Activated T-helper 1 cell treated with anti-CD3 and anti-CD28 coated beads, Interleukin-2, amount 50 U/mL, for 16 hours (primary cell): ENCODE results near the gene IGFBP3.
"Not testable (repeated sequence)": the region's sequence is repeated elsewhere in the genome, so short reads cannot be mapped to it uniquely, and the experiment has no call there.

Source experiments
- DNase-seq, 2 donors: peaks; one replicate each; pipeline ENCODE4 v3.0.0-alpha.2; 2020; ENCODE audit warnings: low read depth in 1 of 2, low spot score in 1 of 2

IGFBP3 gene

DNA sequence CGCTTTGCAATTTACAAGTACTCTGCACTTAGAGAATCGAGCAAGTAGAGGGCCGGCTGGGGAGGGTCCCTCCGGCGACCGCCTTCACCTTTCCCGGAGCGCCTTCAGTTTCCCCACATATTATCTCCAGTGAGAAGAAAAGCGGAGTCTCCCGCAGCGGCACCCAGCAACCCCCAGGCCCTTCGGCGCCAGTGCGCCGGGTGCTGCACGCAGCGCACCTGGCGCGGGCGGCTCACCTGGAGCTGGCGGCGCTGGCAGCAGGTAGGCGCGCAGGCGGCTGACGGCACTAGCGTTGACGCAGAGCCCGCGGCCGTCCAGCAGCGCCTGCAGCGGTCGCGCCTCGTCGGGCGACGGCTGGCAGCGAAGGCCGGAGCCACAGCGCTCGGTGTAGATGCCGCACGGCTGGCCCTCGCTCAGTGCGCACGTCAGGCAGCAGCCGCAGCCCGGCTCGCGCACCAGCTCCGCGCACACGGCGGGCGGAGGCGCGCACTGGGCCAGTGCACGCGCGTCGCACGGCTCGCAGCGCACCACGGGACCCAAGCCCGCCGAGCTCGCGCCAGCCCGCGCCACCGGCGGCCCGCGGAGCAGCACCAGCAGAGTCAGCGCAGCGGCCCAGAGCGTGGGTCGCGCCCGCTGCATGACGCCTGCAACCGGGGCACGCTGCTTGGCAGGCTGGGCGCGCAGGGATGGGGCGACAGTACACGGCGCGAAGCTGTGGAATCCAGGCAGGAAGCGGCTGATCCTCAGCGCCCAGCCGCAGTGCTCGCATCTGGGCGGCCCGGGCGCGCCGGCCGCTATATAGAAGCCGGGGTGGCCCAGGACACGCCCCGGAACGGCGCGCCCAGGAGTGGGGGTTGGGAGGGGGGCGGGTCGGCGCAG, at the start of gene IGFBP3:
Gene IGFBP3 (minus strand): TSS at position 771 of the 879 bp plus-strand sequence. CDS start 132 bp downstream, at position 639.
- peak in 1 of 2 donors; percentile 19 for DNase-seq

GRCh38 chr7:45970454-45970853, 49.4 kb upstream of the IGFBP3 start:
- DNase-seq: no peak

DNA sequence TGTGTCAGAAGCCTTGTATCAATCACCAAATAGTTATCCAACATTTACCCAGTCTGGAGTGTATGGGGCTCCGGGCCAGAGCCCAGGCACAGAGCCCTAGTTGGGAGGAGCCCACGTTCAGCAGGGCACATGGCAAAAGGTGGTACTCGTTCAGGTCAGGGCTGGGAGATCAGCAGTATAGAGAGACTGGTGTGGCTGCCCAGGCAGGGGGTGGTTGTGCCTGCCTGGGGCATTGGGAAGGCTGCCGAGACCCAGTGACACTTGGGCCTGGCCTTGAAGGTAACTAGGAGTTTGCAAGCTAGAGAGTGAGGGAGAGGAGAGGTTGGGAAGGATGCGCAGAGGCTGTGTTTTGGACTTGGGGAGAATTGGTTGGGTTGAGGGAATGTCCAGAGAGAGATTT, 48.9 kb upstream of the IGFBP3 start:
- DNase-seq: no peak

DNA sequence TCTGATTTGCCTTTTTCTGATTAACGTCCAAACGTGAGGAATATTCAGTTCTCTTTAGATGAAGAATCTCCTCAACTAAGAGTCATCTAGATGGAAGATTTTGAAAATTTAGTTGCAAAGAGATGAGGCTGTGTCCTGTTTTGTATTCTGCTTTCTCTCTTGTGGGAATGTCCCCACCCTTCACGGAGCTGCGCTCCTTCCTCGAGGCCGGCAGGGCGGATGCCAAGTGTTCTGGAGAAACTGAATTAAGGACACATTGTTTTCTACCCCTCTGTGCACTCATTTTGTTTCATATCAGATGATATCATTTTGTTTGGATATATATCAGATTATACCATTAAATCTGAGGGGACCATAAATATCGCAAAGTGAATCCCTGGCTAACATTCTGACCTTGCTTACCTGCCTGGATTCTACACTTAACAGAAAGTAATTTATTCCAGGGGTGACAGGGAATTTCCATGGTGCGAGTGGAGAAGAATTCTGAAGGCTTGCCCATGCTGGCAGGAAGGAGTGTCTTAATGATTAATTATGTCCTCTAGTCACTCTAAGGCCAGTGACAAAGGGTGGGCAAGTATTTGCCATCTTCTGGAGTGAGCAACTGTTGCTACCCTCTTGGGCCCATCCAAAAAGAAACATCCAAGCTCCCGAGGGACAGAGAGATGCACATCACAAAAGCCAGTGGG, 47.9 kb upstream of the IGFBP3 start:
- DNase-seq: no peak

- no peak for DNase-seq
Measured at GRCh38 chr7:45968312-45968711, 47.2 kb upstream of the IGFBP3 start.

DNA sequence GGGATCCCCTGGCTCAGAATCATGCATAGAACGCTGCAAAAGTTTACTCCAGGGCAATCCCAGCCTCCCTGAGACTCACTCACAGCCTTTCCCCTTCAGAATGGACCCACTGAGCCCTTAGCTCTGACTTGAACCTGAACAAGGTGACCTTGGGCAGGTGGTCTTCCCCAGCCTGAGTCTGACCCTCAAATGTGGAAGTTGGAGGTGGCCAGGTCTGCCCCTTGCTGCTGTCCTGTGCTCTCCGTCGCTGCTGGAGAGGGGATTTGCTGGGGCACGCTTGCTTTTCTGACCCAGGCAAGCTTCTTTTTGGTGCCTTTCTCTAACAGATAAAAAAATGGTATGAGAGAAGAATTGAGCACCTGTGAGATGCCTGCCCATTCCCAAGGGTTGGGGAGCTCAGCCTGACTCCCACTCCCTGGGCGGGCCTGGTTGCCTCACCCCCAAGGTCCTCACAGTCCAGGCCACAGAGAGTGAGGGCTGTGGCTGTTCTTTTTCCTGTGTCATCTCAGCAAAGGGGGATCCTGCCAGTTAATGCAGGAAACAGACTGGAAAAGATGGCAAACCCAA, 46.6 kb upstream of the IGFBP3 start:
- DNase-seq: no peak

DNA sequence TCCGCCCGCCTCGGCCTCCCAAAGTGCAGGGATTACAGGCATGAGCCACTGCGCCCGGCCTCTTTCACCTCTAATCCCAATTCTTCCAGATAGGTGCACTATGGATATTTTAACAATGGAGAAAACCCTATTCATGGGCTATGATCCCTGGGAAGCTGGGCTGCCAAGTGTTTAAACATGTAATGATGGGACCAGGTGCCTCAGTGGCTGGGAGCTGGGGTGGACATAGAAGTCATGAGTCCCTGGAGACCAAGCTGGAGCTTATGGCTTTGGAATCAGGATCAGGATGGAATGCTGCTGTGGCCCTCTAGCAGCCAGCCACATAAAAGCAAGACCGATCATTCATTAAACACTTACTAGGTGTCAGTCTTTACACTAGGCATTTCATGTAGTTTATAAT, 41.8 kb upstream of the IGFBP3 start:
- no peak for DNase-seq

- DNase-seq: no peak
Measured at GRCh38 chr7:45957721-45958120, 36.6 kb upstream of the IGFBP3 start.

DNA sequence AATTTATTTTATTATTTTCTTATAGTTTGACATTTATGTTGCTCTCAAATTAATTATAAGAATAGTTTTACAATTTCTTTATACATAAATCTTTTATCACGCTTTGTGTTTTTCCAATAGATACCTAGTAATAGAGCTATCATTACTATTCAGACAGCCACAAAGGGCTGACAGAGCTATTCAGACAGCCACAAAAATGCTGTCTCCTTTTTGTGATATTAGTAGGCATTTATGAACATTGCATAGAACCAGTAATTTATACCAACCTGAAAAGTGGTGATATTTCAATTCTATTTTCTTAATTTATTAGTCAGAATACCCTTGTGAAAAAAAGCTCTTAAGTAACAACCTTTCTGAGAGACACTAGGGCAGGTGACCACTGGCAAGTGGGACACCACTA, 34.2 kb upstream of the IGFBP3 start:
- no peak for DNase-seq

DNA sequence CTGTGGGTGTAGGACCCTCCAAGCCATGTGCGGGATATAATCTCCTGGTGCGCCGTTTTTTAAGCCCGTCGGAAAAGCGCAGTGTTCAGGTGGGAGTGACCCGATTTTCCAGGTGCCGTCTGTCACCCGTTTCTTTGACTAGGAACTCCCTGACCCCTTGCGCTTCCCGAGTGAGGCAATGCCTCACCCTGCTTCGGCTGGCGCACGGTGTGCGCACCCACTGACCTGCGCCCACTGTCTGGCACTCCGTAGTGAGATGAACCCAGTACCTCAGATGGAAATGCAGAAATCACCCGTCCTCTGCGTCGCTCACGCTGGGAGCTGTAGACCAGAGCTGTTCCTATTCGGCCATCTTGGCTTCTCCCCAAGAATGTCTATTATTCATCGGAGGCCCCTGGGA, 32.0 kb upstream of the IGFBP3 start:
- DNase-seq: not testable (repeated sequence)

GRCh38 chr7:45944058-45944457, 23.0 kb upstream of the IGFBP3 start:
- DNase-seq: no peak

- no peak for DNase-seq
Measured at GRCh38 chr7:45940939-45941338, 19.9 kb upstream of the IGFBP3 start.

GRCh38 chr7:45940237-45940781, 19.2 kb upstream of the IGFBP3 start:
- DNase-seq: peak in 1 of 2 donors; percentile 22

DNA sequence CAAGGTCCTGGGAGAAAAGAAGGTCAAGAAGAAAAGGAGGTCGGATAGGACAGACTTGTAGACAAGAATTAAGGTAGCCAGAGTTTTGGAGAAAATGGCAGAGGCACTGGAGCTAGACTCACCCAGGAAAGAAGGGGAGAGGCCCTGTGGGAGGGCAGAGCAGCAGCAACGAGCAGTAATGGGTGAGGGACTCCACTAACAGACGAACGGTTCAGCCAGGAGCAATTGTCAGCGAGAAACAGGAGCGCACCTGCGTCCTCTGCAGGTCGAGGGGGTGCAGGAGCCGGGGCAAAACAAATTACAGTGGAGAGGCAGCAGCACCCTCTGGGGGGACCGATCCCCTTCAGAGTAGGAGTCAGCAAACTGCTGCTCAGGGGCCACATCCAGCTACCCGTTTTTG, 18.5 kb upstream of the IGFBP3 start:
- no peak for DNase-seq

DNA sequence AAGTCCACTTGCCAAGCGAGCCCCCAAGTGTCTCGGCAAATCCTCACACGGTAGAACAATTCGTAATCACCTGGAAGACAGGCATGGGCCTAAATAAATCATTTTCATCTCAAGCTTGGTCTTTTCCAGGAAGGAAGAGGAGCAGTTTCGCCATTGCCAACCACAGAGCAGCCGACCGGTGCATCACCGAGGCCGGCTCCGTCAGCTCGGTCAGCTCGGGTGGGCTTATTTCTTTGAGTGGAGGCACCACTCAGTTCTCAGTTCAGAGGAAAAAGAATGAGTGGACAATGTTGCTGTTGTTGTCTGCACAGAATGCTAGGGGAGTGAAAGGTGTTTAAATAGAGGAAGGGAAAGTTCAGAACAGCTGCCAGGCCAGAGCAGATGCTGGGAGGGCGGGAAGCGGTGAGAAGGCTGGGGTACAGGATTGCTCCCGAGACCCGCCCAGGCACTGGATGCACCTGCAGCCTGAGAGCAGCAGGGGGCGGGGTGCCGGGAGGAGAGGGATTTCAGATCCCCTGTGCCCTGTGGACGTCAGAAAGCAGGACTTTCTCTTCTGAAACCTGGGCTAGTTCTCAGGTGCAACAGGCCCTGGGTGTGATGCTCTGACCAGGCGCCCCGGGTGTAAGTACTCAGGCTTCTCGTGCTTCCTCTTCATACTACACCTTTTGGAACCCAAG, 17.7 kb upstream of the IGFBP3 start:
- no peak for DNase-seq

- no peak for DNase-seq
Measured at GRCh38 chr7:45937862-45938261, 16.8 kb upstream of the IGFBP3 start.

- DNase-seq: no peak
Measured at GRCh38 chr7:45937301-45937700, 16.2 kb upstream of the IGFBP3 start.

DNA sequence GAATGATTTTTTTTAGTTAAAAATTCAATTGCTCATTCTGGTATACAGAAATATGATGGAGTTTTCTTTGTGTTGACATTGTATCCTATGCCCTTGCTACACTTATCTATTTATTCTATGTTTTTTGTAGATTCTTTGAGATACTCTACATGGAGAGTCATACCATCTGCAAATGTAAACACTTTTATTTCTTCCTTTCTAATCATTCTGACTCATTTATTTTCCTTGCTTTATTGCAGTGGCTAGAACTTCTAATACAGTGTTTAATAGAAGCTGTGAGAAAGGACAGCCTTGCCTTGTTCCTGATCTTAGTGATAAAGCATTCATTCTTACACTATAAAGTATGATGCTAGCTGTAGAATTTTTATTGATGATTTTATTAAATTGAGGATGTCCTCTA, 9.9 kb upstream of the IGFBP3 start:
- no peak for DNase-seq

DNA sequence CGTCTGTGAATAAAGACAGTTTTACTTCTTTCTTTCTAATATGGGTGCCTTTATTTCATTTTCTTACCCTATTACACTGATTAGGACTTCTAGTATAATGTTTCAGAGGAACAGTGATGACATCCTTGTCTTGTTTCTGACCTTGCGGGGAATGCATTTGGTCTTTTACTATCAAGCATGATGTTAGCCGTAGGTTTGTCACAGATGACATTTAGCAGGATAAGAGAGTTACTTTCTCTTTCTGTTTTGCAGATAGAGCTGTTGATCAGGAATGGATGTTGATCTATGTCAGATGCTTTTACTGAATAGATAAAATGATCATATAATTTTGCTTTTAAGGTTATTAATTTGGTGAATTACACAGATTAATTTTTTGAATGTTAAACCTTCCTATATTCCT, 6.6 kb upstream of the IGFBP3 start:
- DNase-seq: no peak

GRCh38 chr7:45924283-45924682, 3.2 kb upstream of the IGFBP3 start:
- DNase-seq: no peak

DNA sequence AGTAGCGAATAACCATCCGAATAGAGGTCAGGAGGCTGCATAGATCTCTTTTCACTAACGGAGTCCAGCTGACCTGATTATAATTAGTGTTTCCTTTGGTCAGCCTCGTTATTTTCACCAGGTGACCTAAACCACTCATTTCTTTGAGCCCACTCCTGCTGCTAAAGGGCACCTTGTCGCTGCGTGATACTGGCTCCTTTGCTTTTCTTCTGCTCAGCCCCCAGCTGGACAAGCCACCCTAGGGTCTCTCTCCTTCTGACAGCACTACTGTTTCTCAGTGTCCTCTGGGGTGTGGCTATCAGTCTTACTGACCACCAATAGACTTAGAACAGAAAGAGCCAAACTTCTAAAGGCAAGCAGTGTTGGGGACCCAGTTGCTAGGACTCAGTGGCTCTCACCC, 2.7 kb upstream of the IGFBP3 start:
- DNase-seq: no peak
